Small intestine (tissue), 7 donors: ENCODE measurements around the gene ZNF394. TPM values are rescaled to one million over a fixed set of nuclear protein-coding genes. Genes with fewer than 3 reads are reported as not detected.

Experiments used
- DNase-seq, 2 donors: peaks; one replicate each; pipeline versions ENCODE4 v3.0.0 to v3.0.0-alpha.2; 2013
- FAIRE-seq: peaks from 2 replicates; lab custom pipeline; 2012; peaks lifted over from hg19 to GRCh38; lab: Jason Lieb, UNC
- H3K27ac ChIP-seq, 3 donors: one replicate each; pipeline ENCODE4 v1.5.1; 2013; ENCODE audit warnings: low read length in 2 of 3, mild to moderate bottlenecking in 2 of 3, control low read depth in 1 of 3, inconsistent platforms in 1 of 3, low read depth in 1 of 3, moderate library complexity in 1 of 3
- H3K27me3 ChIP-seq, 3 donors: one replicate each; pipeline ENCODE4 v1.6.1; 2013; ENCODE audit warnings: low read length in 3 of 3, inconsistent platforms in 1 of 3; ENCODE audit not compliant: control insufficient read depth in 3 of 3, insufficient read depth in 3 of 3
- H3K36me3 ChIP-seq, 3 donors: one replicate each; pipeline ENCODE4 v1.6.1; 2013; ENCODE audit warnings: low read length in 3 of 3, inconsistent platforms in 1 of 3, low read depth in 1 of 3, mild to moderate bottlenecking in 1 of 3, moderate library complexity in 1 of 3; ENCODE audit not compliant: control insufficient read depth in 3 of 3, insufficient read depth in 2 of 3
- H3K4me1 ChIP-seq, 3 donors: one replicate each; pipeline ENCODE4 v1.6.1; 2013; ENCODE audit warnings: low read length in 2 of 3, inconsistent platforms in 1 of 3, low read depth in 1 of 3, mild to moderate bottlenecking in 1 of 3, moderate library complexity in 1 of 3; ENCODE audit not compliant: control insufficient read depth in 3 of 3, insufficient read depth in 2 of 3
- H3K4me3 ChIP-seq, 3 donors: one replicate each; pipeline ENCODE4 v1.5.1; 2013; ENCODE audit warnings: low read length in 3 of 3, control low read depth in 1 of 3, inconsistent platforms in 1 of 3, low read depth in 1 of 3, mild to moderate bottlenecking in 1 of 3, moderate library complexity in 1 of 3
- H3K9me3 ChIP-seq, 2 donors: one replicate each; pipeline ENCODE4 v1.6.1; 2013; ENCODE audit warnings: low read depth in 1 of 2, low read length in 1 of 2; ENCODE audit not compliant: control insufficient read depth in 2 of 2, insufficient read depth in 1 of 2
- WGBS, 3 donors: extraction: QIAGEN DNeasy Blood & Tissue Kit; methylation state at CpG; one replicate each; pipeline ENCODE4 v1.1.7; 2013; 5-methylcytosine and 5-hydroxymethylcytosine counted together
- polyA plus RNA-seq, 4 donors: library from polyadenylated mRNA; stranded (reverse) in 3 of 4; unstranded in 1 of 4; fragments of 200-250 nt in 3 of 4; fragments of 120-200 nt in 1 of 4; gene quantifications; one replicate each; pipeline versions ENCODE4 v1.2.1 to v1.2.3, GENCODE V29; 2013
- donor health status: healthy with polysubstance abuse.
- donor health status: control.
- donor health status: control.
- donor health status: Bipolar disorder and iron deficiency.
- donor health status: healthy.

Gene ZNF394
- polyA plus RNA-seq, 4 donors = 17.4 to 30.0 (median 23.6) TPM

DNA sequence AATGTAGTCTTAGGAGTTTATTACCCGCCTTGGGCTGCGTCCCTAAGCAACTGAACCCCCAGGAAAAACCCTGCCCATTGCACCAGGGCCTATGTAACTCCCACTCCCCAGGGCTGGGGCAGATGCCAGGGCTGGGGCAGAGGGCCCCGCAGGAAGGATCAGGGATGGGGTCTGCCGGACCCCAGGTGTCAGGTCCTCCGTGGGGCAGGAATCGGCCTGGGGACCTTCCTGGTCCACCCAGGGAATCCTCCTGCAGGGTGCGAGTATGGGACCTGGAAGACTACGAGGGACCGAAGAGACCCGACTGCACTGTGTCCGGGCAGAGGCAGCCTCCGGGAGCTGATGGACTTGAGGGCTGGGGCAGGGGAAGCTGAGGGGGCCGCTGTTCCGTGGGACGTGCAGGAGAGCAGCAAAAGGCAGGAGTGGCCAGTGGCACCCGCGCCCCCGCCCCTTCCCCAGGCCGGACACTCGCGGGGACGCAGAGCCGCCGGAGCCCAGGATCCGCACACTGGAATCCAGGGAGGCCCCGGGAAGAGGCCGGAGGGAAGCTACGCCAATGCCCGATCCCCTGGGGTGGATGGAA, 31.7 kb downstream of the ZNF394 start:
- WGBS, 3 donors = 87 to 94% (median 90%) methylated on average over 29 of the region's 29 CpGs
- H3K9me3 ChIP-seq = no peaks in the 10 kb centered on the region
- no peak for FAIRE-seq
- no peak for DNase-seq
- H3K4me3 ChIP-seq = no peak overlapping the region
- peaks cover 0 to 15% (median 6%) of the 10 kb centered on the region in 3 donors for H3K36me3 ChIP-seq
- peaks cover 0 to 3% (median 0%) of the 10 kb centered on the region in 3 donors for H3K27me3 ChIP-seq
- H3K4me1 ChIP-seq = peaks cover 0 to 10% (median 5%) of the 10 kb centered on the region in 3 donors
- H3K27ac ChIP-seq = no peak overlapping the region

DNA sequence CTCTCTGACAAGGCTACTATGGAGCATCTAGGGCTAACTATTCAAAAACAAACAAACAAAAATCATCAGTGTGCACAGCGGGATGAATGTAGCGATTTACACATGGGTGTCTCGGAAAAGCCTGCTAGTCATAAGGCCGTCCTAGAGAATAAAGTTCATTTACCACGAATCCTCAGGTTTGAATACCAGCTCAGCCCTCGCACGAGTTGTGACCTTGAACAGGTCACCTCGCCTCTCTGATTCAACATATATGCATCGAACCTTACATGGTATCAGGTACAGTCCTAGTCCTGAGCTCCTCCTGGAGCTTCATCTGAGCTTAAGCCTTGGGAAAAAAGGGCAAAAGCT, 34.7 kb downstream of the ZNF394 start:
- no peak for FAIRE-seq
- peak overlapping the region; percentile 61 to 96 (median 80) for H3K4me3 ChIP-seq
- peaks cover 0 to 10% (median 5%) of the 10 kb centered on the region in 3 donors for H3K4me1 ChIP-seq
- peaks cover 0 to 3% (median 0%) of the 10 kb centered on the region in 3 donors for H3K27me3 ChIP-seq
- H3K27ac ChIP-seq = peak overlapping the region; percentile 86 to 99 (median 92)
- H3K36me3 ChIP-seq = peaks cover 2 to 33% (median 9%) of the 10 kb centered on the region in 3 donors
- peak in 1 of 2 donors; percentile 49 for DNase-seq
- WGBS, 3 donors = 1 to 5% (median 3%) methylated on average over 9 of the region's 9 CpGs
- no peaks in the 10 kb centered on the region for H3K9me3 ChIP-seq

DNA sequence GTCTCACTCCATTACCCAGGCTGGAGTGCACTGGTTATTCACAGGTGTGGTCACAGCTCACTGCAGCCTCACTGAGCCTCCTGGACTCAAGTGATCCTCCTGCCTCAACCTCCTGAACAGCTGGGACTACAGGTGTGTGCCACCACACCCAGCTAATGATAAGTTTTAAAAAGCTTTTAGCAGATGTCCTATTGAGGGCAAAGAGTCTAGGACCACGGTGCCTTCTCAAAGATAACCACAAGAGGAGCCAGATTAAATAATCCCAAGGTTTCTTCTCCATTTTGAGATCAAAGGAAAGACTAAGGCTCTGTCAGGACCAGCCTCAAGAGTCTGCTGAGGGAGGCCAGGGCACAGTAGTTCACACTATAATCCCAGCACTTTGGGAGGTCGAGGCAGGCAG, 38.9 kb downstream of the ZNF394 start:
- peaks cover 0 to 10% (median 5%) of the 10 kb centered on the region in 3 donors for H3K4me1 ChIP-seq
- no peaks in the 10 kb centered on the region for H3K27me3 ChIP-seq
- H3K4me3 ChIP-seq = no peak overlapping the region
- WGBS, 3 donors = 77 to 85% (median 80%) methylated on average over 2 of the region's 2 CpGs
- peaks cover 16 to 70% (median 21%) of the 10 kb centered on the region in 3 donors for H3K36me3 ChIP-seq
- H3K27ac ChIP-seq = no peak overlapping the region
- FAIRE-seq (no peak), DNase-seq (no peak)
- no peaks in the 10 kb centered on the region for H3K9me3 ChIP-seq

DNA sequence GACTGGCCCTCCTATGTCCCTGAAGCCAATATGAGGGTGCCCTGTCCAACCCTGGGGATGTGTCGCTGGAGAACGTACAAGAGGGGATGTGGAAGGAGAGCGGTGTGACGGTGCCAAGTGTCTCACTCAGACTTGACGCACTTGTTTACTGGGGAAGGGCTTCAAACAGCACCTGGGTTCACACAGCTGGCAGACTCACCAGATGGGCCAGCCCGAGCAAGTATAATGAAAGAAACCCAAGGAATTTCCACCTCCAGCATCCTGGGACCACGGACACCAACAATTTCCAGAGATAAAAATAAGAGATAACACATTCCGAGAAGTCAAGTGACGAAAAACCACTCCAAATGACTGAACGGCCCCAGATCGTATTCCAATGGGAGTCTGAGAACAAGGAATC, 39.4 kb downstream of the ZNF394 start:
- no peak for FAIRE-seq
- Histone ChIP-seq H3K4me1 (peaks cover 0 to 10% (median 5%) of the 10 kb centered on the region in 3 donors), H3K9me3 (no peaks in the 10 kb centered on the region), H3K4me3 (no peak overlapping the region), H3K27me3 (no peaks in the 10 kb centered on the region), H3K27ac (no peak overlapping the region), H3K36me3 (peaks cover 16 to 76% (median 25%) of the 10 kb centered on the region in 3 donors)
- DNase-seq = no peak
- WGBS, 3 donors = 84 to 89% (median 85%) methylated on average over 11 of the region's 11 CpGs

DNA sequence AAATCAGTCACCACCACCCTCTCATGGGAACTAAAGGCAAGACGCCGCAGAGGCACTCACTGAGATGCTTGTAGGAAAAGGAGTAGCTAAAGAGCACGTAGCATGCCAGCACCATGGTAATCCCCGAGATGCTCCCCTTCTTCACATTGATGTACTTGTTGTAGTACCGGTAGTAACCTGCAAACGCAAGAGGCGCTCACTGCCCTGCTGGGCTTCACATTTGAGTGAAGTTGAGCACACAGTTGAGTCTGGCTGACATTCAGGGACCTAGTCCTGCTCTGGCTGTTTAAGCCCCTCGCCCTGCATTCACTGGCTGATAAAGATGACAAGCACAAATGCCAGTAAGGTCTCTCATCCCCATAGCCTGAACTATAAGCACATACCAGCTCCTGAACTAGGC, 41.0 kb downstream of the ZNF394 start:
- H3K27me3 ChIP-seq = no peaks in the 10 kb centered on the region
- 93 to 99% (median 94%) methylated on average over 8 of the region's 8 CpGs for WGBS, 3 donors
- peaks cover 0 to 5% (median 0%) of the 10 kb centered on the region in 3 donors for H3K4me1 ChIP-seq
- DNase-seq (peak in 1 of 2 donors; percentile 19), FAIRE-seq (no peak)
- no peaks in the 10 kb centered on the region for H3K9me3 ChIP-seq
- H3K27ac ChIP-seq = no peak overlapping the region
- no peak overlapping the region for H3K4me3 ChIP-seq
- peaks cover 16 to 83% (median 30%) of the 10 kb centered on the region in 3 donors for H3K36me3 ChIP-seq

DNA sequence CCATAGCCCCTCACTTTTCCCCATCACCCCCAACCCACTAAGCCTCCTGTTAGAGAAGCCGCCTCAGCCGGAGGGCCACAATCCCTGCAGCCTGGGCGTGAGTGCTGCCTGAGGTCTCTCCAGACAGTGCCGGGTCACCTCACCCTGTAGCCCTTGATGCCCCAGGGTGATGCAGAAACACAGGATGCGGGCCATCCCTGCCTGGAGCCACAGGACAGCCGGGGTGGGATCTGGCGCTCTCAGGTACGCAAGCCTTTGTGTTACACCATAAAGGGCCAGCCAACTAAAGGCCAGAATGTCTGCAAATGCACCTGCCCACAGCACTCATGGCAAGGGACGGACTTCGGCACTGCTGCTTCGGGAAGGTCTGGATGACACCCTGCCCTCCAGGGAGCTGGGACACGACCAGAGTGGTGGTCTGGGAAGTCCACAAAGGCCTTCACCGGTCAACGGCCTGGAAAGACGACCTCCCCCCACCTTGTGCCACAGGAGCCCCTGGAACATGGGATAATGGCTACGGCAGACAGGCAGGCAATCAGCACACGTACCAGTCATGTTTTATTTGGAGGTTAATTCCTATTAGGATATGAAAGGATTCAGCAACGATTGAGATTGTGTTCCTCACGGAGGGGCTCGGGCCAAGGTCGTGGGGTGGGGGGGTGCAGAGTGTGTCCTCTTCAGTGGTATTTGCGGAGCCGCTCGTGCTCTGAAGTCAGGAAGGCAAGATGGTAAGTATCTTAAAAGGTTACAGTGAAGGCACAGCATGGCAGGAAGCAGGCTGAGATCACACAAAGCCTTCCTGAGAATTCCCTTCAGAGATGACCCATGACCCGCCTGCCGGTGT, 42.2 kb downstream of the ZNF394 start:
- no peak for FAIRE-seq
- Histone ChIP-seq H3K4me1 (no peaks in the 10 kb centered on the region), H3K27ac (no peak overlapping the region), H3K36me3 (peaks cover 18 to 86% (median 29%) of the 10 kb centered on the region in 3 donors), H3K9me3 (no peaks in the 10 kb centered on the region), H3K27me3 (no peaks in the 10 kb centered on the region), H3K4me3 (no peak overlapping the region)
- 83 to 88% (median 85%) methylated on average over 26 of the region's 26 CpGs for WGBS, 3 donors
- no peak for DNase-seq

DNA sequence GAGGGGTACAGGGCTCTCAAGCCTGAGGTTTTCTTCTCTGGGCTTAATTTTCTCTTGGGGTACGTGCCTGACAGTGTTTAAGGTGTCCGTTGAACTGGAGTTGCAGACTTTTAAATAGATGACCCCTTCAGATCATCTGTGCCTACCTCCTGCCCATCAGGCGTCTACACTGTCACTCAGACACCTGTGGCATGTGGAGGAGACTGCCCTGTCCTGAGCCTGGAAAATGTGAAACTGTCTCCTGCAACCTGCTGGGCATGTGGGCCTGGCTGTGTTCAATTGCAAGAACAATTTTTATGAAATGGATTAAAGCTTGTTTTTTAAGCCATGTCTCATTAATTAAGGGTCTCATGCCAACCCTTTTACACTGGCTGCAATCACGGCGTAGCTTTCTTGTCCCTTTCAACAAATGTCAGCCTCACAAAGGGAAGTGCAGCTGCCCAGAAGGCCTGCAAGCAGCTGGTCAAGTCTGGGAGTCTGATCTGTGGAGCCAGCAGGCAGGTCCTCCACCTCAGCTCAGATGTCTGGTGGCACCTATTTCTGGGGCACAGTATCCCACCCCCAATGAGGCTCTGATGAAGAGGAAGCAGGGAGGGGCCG, 42.9 kb downstream of the ZNF394 start:
- Histone ChIP-seq H3K4me3 (no peak overlapping the region), H3K9me3 (no peaks in the 10 kb centered on the region), H3K27me3 (no peaks in the 10 kb centered on the region), H3K36me3 (peaks cover 15 to 89% (median 26%) of the 10 kb centered on the region in 3 donors), H3K4me1 (no peaks in the 10 kb centered on the region), H3K27ac (no peak overlapping the region)
- DNase-seq (no peak), FAIRE-seq (no peak)
- WGBS, 3 donors = 77 to 81% (median 79%) methylated on average over 6 of the region's 6 CpGs

DNA sequence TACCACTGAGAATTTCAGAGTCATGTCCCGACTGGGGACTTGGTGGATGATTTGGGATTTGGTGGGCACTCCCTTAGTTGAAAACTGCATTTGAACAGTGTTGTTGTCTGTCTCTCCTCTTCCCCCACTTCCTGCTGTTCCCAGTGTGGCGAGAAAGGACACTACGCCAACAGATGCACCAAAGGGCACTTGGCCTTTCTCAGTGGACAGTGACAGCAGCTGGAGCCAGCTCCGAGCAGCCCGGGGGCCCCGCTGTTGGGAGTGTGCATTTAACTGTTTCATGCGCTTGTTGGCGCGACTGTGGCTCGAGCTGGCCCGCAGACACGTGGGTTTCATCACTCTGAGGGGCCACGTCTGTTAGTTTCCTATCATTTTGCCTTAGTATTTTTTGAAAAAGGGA, 43.8 kb downstream of the ZNF394 start:
- 71 to 84% (median 74%) methylated on average over 13 of the region's 13 CpGs for WGBS, 3 donors
- DNase-seq (no peak), FAIRE-seq (no peak)
- H3K4me3 ChIP-seq = no peak overlapping the region
- no peaks in the 10 kb centered on the region for H3K27me3 ChIP-seq
- H3K9me3 ChIP-seq = no peaks in the 10 kb centered on the region
- H3K36me3 ChIP-seq = peaks cover 17 to 94% (median 26%) of the 10 kb centered on the region in 3 donors
- no peaks in the 10 kb centered on the region for H3K4me1 ChIP-seq
- no peak overlapping the region for H3K27ac ChIP-seq
